Ramos (cell line): ENCODE measurements around the gene GADL1.

Experiments
- in situ Hi-C: fragments of 300-500 bp; cut with MboI; formaldehyde crosslinking; loops from one replicate; pipeline ENCODE4 v1.14.3; 2022; ENCODE audit warnings: low sequenced_read_pairs; ENCODE audit not compliant: unreplicated experiment

Gene GADL1

DNA sequence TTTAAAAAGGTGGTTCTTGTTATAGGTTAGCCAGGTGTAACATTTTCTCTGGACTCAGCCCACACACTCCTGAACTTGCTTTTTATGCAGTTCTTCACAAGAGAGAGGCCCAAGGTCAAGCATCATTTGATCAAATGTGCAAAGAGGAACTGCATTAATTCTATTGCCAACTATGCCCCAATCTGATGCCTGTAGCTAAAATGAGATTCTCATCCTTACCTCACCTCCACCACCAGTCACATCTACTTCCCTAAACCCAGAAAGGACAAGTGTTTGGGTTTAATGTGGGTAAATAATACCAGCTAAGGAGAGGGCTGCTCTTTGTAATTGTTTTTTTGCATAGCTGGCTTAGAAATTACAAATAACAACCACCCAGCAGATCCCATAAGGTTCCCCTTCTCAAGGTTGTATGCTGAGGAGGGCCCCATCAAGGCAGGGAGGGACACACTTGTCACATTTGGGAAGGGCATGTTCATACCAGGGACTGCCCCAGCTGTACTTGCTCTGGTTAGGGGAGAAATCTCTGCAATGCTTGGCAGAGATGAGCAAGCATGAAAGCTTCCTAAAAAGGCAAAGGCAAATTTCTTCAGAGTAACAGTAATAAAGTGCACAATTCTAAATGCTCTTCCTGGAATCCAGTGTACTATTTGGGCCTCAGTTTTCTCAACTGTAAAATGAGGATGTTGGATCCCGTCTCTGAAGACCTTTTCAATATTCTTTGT, 211.9 kb downstream of the GADL1 start:
- in situ Hi-C loops, result no loop called here

DNA sequence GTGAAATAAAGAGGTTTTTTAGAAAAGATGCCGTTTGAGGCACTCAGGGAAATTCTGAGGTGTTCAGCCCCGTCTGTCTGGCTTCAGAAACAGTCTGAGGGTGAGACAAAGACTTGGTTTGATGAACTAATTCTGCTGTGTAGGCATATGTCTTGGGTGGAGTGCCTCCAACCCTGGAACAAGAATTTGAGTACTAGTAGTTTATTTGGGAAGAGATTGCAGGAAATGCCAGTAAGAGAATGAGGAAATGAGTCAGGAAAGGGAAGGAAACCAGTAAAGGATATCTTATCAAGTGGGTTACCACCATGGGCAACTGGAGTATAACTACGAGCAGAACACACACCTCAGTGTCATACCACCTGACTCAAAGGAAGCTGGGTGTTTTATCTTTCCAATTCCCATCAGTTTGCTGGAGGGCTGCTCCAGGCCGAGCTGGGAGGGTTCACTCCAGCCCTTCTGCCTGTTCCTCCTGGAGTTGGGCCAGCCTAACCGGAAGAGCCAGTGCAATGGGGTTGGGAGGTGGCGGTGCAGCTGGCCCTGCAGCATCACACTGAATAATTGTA, 212.7 kb downstream of the GADL1 start:
- in situ Hi-C loops, result no loop called here

DNA sequence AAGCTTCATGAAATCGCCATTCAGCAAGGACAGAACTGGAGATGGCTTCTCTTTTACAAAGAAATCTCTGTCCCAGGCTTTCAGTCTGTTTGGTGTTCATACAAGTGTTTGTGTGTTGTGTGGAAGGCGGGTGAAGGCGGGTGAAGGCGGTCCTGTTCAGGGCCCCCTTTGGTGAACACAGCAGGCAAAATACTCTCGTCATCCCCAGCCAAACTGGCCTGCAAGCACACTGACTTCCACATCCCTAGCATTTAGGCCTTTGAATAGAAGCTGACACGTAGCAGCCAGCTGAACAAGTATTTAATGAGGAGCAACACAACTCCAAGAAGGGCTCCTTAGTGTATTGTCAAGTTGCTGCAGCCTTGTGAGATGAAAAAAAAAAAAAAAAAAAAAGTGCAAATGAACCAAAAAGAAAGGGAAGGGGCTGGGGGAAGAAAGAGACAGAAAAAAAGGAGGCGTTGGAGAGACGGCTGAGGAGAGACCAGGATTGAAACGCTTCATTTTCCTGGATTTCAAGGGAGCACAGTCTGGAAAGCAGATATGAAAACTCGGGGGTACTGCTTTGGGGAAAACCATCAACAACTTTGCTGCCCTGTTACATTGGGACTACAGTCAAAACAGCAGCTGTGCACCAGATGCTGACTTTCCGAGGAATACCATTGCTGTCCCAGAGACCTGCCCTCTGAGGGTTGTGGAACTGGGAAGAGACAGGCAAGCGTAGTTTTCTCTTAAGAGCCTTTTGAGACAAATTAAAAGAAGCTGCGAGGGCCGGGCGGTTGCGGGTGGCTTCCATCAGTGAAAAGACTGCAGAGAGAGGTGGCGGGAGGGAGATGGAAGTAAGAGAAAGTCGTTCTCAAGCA, 213.4 kb downstream of the GADL1 start:
- in situ Hi-C loops, result no loop called here

DNA sequence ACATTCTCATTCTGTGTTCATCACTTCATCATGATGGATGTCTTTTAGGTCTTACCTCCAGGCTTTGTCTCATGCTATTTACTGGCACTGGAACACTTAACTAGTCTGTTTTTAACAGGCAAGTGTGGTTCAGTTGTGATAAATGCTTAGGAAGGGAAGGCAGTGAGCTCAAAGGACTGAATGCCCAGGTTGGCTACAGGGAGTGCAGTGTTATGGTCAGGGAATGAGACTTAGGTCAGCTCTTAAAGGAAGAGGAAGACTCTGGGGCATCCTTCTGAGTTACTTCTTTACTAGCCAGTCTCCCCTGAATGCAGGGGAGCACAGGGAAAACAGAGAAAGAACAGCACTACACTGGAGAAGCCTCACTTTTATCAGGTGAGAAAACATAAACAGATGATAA, 215.4 kb downstream of the GADL1 start:
- in situ Hi-C loops, result no loop called here

DNA sequence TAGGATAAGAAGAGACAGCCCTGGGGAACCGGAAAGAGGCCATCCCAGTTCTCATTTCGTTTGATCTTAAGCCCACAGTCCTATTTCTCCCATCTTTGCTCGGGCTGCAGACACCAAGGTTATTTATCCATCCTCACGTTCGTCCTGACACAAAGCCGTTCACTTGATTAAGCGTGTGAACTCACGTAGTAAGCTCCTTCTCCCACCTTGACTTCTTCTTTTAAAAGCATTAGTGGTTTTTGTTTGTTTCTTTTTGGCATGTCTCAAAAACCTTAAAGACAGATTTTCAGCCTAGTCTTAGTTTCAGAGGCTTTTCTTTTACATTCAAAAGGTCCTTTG, 217.1 kb downstream of the GADL1 start:
- in situ Hi-C loops, result no loop called here

DNA sequence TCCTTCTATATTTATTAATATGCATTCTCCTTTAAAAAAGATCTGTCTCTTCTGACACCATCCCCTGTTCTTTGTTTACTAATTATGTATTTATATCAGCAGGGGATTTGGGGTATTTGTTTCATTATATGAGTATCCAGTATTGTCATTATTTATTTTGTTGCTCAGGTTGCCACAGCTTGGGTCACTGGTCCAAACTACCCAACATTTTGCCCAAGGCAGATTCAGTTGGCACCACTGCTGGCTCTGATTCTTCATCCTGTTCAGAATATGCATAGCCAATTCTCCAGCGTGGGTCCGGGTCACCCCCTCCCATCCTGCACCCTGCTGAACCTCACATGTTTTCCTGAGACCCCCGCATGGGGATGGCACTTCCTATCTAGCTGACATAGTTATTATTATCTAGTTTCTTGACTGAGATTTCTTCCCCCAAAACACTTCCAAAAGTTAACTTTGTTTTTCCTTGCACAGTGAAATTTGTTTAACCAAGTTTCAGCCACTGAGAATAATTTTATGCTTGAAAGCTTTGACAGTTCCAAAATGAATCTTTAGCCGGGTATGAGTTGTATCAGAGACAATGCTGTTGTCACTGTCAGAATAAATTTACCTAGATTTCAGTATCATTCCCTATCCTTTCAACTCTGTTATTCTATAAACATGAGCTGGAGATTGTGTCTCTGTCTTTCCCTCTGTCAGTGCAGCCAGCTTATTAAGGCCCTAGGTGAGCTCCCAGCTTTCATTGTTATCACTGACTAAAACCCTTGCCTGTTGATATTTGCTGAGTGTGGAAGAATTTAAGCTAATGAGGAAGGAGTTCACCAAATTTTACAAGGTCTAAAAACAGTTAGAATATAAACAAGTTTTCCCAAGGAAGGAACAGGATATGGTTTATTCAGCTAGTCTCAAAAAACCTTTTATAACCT, 217.8 kb downstream of the GADL1 start:
- in situ Hi-C loops, result no loop called here
